ENCODE results near the gene AGAP1. TPM values are rescaled to one million over a fixed set of nuclear protein-coding genes. Genes with fewer than 3 reads are reported as not detected.

The AGAP1 gene
- total RNA-seq, 2 donors from 2014 or later = 16.1 to 40.1 TPM

GRCh38 chr2:235462415-235462790 lies 31.4 kb upstream of the AGAP1 start:
- Histone ChIP-seq H3K4me3 (no peak overlapping the region), H3K27me3 (replicated peaks; ENCODE audit: insufficient read depth) (no peaks in the 10 kb centered on the region), H3K27ac (no peak overlapping the region), H3K4me1 (replicated peaks) (no peaks in the 10 kb centered on the region), H3K9me3 (no peaks in the 10 kb centered on the region), H3K36me3 (no peaks in the 10 kb centered on the region)
- intact Hi-C loops (cut with DNase I) = no loop called here
- no peak for DNase-seq (ENCODE audit: low spot score)
- TF ChIP-seq, protein P1, sequence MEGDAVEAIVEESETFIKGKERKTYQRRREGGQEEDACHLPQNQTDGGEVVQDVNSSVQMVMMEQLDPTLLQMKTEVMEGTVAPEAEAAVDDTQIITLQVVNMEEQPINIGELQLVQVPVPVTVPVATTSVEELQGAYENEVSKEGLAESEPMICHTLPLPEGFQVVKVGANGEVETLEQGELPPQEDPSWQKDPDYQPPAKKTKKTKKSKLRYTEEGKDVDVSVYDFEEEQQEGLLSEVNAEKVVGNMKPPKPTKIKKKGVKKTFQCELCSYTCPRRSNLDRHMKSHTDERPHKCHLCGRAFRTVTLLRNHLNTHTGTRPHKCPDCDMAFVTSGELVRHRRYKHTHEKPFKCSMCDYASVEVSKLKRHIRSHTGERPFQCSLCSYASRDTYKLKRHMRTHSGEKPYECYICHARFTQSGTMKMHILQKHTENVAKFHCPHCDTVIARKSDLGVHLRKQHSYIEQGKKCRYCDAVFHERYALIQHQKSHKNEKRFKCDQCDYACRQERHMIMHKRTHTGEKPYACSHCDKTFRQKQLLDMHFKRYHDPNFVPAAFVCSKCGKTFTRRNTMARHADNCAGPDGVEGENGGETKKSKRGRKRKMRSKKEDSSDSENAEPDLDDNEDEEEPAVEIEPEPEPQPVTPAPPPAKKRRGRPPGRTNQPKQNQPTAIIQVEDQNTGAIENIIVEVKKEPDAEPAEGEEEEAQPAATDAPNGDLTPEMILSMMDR (IDR thresholded peaks at IDR 0.05) = no peak
- no peak for TF ChIP-seq POLR2AphosphoS5 (IDR thresholded peaks at IDR 0.05)
- TF ChIP-seq POLR2A (IDR thresholded peaks at IDR 0.05) = no peak
- 88% methylated on average over 4 of the region's 4 CpGs for WGBS

DNA sequence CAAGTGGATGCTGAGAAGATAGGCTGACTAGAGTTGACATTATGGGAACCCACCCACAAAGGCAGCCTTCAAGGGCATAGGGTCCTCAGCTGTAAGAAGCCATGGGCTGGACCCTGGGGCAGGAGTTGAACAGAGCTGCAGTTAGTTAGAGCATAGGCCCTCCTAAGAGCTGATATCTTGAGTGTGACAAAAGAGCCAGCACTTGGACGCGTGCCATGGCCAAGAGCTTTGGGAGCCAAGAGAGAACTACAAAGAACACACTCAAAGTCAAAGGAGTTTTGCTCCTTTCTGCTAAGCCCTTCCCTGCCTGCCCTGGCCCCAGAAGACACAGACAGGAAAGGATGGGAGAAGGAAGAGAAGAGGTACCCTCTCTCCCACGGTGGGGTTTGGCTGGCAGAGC lies 29.9 kb upstream of the AGAP1 start:
- Histone ChIP-seq H3K9me3 (no peaks in the 10 kb centered on the region), H3K4me3 (no peak overlapping the region), H3K36me3 (no peaks in the 10 kb centered on the region), H3K4me1 (replicated peaks) (peaks cover 2% of the 10 kb centered on the region), H3K27me3 (replicated peaks; ENCODE audit: insufficient read depth) (no peaks in the 10 kb centered on the region), H3K27ac (no peak overlapping the region)
- WGBS = 48% methylated on average over 3 of the region's 3 CpGs
- DNase-seq (ENCODE audit: low spot score) = no peak
- TF ChIP-seq, protein P1 (IDR thresholded peaks at IDR 0.05) = no peak
- TF ChIP-seq POLR2A (IDR thresholded peaks at IDR 0.05) = no peak
- no peak for TF ChIP-seq POLR2AphosphoS5 (IDR thresholded peaks at IDR 0.05)
- intact Hi-C loops (cut with DNase I) = no loop called here

DNA sequence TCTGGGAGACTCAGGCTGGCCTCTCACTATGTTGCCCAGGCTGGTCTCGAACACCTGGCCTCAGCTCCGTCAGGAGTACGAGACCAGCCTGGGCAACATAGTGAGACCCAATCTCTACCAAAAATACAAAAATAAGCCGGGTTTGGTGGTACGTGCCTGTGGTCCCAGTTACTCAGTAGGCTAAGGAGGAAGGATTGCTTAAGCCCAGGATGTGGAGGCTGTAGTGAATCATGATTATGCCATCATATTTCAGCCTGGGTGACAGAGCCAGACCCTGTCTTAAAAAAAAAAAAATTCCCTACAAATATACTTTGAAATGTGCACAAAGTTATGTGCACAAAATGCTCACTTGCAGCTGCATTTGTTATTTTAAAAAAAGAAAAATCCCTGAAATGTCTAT lies 26.3 kb upstream of the AGAP1 start:
- H3K36me3 ChIP-seq = no peaks in the 10 kb centered on the region
- TF ChIP-seq, protein P1 (IDR thresholded peaks at IDR 0.05) = no peak
- no peak for TF ChIP-seq POLR2A (IDR thresholded peaks at IDR 0.05)
- TF ChIP-seq POLR2AphosphoS5 (IDR thresholded peaks at IDR 0.05) = no peak
- WGBS = 98% methylated on average over 5 of the region's 5 CpGs
- H3K4me3 ChIP-seq = no peak overlapping the region
- H3K27ac ChIP-seq = no peak overlapping the region
- peaks cover 4% of the 10 kb centered on the region for H3K4me1 ChIP-seq (replicated peaks)
- no peaks in the 10 kb centered on the region for H3K27me3 ChIP-seq (replicated peaks; ENCODE audit: insufficient read depth)
- no peak for DNase-seq (ENCODE audit: low spot score)
- intact Hi-C loops (cut with DNase I) = no loop called here
- no peaks in the 10 kb centered on the region for H3K9me3 ChIP-seq

DNA sequence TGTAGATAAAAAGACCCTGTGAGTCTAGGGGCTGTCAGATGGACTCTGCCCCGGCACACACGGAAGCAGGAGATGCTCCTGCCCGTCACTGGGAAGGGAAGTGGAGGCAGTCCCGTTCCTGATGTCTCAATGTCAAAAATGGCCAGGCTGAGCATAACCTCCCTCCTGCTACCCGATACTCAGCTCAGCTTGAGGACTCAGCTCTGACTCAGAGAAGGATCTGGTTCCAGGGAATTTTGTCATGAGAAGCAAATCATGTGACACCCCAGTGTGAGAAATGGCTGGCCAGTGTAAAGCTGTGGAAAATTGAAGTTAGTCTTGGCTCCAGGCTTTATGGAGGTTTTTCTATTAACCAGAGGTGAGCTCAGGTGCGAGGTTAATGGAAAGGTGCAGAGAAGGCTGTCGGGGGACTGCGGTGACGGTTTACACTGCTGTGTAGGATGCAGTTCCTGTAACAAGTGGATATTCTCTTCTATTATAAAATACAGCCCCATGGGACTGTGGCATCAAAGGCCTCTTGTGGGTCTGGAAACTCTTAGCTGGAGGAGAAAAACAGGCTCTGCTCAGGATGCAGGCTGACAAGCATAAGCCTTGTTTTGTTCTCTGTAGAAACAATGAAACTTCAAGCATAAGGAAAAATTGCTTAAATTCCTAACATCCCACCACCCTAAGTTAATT lies 24.7 kb upstream of the AGAP1 start:
- intact Hi-C loops (cut with DNase I) = no loop called here
- no peaks in the 10 kb centered on the region for H3K9me3 ChIP-seq

More for the DNA sequence above, 24.7 kb upstream of the AGAP1 start:
- no peak for DNase-seq (ENCODE audit: low spot score)
- Histone ChIP-seq H3K27ac (no peak overlapping the region), H3K36me3 (no peaks in the 10 kb centered on the region), H3K4me1 (replicated peaks) (peaks cover 4% of the 10 kb centered on the region), H3K27me3 (replicated peaks; ENCODE audit: insufficient read depth) (no peaks in the 10 kb centered on the region), H3K4me3 (no peak overlapping the region)
- TF ChIP-seq, protein P1 (IDR thresholded peaks at IDR 0.05) = no peak
- TF ChIP-seq POLR2AphosphoS5 (IDR thresholded peaks at IDR 0.05) (no peak), POLR2A (IDR thresholded peaks at IDR 0.05) (no peak)
- 30% methylated on average over 9 of the region's 9 CpGs for WGBS
